GDM1 (cell line): ENCODE results near the gene KLHL3.
A peak's percentile ranks its signal among the peaks of the same experiment; 100 is the strongest.
"Not testable (repeated sequence)": the region's sequence is repeated elsewhere in the genome, so short reads cannot be mapped to it uniquely, and the experiment has no call there.

Experiments
- DNase-seq: peaks from one replicate; lab custom pipeline; 2025; lab: John Stamatoyannopoulos, UW

The KLHL3 gene, protein sequence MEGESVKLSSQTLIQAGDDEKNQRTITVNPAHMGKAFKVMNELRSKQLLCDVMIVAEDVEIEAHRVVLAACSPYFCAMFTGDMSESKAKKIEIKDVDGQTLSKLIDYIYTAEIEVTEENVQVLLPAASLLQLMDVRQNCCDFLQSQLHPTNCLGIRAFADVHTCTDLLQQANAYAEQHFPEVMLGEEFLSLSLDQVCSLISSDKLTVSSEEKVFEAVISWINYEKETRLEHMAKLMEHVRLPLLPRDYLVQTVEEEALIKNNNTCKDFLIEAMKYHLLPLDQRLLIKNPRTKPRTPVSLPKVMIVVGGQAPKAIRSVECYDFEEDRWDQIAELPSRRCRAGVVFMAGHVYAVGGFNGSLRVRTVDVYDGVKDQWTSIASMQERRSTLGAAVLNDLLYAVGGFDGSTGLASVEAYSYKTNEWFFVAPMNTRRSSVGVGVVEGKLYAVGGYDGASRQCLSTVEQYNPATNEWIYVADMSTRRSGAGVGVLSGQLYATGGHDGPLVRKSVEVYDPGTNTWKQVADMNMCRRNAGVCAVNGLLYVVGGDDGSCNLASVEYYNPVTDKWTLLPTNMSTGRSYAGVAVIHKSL

DNA sequence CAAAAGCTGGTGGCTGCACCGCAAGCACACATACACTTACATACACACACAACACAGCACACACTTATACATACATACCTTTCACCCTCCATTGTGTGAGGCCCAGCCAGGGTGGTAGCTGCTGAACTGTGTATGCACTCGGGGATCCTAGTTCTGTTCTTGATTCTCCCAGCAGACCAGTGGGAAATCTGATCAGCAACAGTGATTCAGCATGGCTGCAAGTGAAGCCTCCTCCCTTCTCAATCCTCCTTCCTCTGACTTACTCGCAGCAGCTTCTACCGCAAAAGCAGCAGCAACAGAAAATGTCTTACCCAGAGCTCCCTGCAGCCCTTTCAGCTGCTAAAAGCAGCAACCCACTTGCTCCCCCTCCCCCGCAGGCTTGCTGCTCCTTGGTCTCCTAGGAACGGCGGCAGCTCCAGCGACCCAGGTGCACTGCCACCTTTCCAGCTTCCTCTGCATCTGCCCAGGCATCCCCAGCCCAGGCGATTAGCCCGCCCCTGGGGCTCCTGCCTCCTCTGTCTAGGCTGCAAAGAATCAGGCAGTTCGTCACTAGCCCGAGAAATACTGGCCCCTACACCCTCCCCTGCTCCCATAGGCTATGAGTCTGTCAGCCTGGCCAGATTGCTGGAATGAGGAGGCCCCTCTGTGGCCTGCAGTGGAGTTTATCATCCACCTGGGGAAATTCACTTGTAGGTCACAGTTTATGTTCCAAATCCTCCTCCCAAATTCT, at the start of gene KLHL3:
TSS of gene KLHL3 (minus strand) at position 535 of the 730 bp plus-strand sequence. CDS start at position 92, 443 bp downstream.
- no peak for DNase-seq

DNA sequence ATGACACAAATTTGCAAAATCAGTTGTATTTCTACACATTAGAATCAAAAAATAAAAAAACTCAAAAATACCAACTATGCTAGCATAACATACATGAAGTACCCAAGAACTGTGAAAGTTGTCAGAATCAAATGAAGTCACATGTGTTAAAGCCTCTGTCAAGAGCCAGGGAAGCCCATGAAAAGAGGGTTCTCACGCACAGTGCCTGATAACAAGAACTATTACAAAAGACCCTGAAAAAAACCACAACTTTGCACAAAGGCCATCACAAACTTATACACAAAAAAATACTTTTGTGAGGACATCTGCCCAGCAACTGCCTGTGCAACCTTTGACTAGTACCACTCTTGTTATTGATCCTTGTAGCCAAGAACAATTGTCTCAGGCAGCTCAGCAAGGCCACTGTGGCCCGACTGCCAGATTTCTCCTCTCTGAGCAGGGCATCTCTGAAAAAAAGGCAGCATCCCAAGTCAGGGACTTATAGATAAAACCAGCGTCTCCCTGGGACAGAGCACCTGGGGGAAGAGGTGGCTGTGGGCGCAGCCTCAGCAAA, 47.2 kb upstream of the KLHL3 start:
- no peak for DNase-seq

DNA sequence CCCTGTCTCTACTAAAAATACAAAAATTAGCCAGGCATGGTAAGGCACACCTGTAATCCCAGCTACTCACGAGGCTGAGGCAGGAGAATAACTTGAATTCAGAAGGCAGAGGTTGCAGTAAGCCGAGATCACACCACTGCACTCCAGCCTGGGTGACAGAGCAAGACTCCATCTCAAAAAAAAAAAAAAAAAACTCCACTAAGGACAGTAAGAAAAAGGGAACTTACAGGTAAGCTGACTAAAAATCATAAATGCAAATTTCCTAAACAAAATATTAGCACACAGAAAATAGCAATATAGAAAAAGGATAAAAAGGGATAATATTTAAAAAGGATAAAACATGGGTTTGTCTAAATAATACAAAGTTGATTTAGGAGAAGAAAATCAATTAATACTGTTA, 46.2 kb upstream of the KLHL3 start:
- no peak for DNase-seq

DNA sequence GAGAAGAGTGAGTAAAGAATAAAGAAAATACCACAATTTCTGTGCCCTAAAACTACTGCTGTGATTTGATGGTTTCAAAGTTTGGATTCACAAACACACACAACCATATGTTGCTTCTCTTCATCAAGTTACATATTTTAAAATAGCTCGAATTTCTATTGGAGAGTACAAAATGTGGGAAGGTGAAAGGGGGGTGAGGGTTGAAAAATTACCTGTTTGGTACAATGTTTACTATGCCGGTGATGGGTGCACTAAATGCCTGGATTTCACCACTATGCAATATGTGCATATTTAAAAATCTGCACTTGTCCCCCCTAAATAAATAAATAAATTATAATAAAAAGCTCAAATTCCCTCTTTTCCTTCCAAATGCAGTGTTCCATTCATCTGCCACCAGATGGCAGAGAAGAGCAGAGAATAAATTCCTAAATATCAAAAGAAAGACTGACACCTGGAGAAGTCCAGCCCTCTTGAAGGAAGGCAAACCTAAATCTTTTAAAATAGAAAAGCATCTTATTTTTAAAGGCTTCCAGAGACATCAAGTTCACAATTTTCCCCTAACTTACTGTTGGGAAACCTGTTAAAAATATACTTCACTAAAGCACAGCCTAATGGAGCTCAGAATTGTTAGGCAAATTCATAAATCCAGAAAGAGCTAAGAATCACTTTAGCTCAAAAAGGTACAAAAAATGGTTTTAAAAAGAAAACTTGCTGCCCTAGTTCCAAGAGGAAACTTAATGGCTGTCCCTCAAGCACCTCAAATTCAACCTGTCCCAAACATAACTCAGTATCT, 43.1 kb upstream of the KLHL3 start:
- no peak for DNase-seq

DNA sequence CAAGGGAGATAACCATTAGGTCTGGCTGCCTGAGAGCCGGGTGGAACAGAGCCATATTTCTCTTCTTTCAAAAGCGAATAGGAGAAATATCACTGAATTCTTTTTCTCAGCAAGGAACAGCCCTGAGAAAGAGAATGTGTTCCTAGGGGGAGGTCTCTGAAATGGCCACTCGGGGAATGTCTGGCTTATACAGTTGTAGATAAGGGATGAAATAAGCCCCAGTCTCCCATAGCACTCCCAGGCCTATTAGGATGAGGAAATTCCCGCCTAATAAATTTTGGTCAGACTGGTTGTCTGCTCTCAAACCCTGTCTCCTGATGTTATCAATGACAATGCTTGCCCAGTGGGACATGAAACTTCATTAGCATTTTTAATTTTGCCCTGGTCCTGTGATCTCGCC, 32.0 kb upstream of the KLHL3 start:
- DNase-seq = not testable (repeated sequence)

DNA sequence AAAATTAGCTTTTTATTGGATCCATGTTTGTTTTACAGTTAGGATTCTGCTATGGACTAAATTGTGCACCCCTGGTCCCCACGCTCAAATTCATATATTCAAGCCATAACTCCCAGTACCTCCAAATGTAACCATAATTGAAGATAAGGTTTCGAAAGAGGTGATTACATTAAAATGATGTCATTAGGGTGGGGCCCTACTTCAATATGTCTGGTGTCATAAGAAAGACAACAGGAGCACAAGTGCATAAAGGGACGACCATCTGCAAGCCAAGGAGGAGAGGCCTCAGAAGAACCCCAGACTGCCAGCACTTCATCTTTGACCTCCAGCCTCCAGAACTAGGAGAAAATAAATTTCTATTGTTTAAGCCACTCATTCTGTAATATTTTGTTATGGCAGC, 25.7 kb upstream of the KLHL3 start:
- no peak for DNase-seq

DNA sequence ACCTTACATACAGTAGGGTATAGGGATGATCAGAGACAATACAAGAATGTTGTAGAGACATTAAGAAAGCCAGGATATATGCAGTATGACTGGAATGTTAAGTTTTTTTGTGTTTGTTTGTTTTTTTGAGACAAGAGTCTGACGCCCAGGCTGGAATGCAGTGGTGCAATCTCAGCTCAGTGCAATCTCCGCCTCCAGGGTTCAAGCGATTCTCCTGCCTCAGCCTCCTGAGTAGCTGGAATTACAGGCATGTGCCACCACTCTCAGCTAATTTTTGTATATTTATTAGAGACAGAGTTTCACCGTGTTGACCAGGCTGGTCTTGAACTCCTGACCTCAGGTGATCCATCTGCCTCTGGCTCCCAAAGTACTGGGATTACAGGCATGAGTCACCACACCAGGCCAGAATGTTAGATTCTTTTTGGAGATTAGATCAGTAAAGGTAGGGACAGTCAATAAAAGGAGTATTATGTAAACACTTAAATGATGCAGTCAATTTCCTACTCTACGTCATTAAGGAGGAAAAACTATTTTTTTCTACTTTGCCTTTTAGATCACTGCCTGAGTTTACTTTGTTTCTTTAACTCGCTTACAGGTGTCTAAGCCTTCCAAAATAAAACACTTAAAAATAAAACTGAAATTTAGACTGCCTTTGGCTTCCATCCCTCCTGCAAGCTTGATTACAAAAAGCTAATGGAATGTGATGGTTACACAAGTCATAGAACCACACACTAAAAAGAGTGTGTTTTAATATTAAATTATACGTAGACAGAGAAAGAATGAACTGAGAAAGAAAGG, 25.0 kb upstream of the KLHL3 start:
- no peak for DNase-seq

DNA sequence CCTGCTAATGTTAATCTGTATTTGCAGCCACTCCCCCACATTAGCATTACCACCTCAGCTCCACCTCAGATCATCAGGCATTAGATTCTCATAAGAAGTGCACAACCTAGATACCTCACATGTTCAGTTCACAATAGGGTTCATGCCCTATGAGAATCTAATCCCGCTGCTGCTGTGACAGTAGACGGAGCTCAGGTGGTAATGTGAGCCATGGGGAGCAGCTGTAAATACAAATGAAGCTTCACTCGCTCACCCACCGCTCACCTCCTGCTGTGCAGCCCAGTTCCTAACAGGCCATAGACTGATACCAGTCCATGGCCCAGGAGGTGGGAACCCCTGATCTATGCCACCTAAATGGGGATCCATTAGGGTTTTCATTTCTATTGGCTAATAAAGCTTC, 24.4 kb upstream of the KLHL3 start:
- no peak for DNase-seq

DNA sequence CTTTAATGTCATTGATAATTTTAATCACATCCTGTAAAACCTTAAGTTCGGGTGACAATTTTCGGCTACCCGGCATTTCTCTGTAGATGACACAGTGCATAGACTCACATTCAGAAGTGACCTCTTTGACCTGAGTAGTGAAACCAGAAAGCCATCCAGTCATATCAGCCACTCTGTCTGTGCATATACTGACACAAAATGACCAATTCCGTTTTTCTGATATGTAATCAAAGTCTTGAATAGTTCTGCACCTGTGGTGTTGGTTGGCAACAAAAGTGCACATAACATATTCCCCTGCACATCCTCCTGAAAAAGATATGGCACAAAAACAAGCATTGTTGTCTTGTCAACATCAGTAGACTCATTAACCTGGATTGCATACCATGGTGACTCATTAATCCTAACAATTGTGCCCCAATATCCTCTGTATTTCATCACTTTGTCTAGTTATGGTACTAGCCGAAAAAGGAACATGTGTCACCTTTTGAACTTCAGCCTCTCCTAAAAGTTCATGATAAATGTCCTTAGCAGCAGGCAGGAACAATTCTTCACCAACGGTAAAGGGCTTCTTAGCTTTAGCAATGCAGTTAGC, 22.9 kb upstream of the KLHL3 start:
- DNase-seq = no peak

DNA sequence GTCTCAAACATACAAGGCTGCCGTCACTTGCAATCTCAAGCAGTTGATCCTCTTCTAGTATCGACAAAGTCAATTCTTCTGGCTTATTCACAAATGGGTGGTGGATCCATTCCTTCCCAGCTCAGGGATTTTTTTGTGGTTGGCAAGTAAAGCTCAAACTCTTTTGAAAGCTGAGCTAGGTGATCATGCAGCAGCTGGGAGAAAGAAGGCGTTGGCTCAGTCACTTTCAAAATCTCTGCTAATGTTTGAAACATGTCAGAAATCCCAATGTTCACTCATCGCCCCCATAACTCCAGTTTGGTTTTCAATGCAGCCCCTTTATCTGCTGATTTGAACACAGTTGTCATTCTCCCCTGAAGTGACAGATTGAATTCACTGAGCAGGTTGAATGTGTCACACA, 22.2 kb upstream of the KLHL3 start:
- no peak for DNase-seq

DNA sequence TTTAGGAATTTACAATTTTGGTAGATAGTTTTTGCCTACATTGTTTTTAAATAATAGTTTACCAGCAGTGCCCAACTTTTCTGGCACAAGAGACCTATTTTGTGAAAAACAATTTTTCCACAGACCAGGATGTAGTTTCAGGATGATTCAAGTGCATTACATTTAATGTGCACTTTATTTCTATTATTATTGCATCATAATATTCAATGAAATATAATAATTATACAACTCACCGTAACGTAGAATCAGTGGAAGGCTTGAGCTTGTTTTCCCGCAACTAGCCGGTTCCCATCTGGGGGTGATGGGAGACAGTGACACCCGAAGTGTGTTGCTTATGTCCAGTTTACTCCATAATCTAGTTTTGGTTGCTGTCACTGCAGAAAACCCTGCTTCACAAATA, 21.7 kb upstream of the KLHL3 start:
- DNase-seq = no peak

DNA sequence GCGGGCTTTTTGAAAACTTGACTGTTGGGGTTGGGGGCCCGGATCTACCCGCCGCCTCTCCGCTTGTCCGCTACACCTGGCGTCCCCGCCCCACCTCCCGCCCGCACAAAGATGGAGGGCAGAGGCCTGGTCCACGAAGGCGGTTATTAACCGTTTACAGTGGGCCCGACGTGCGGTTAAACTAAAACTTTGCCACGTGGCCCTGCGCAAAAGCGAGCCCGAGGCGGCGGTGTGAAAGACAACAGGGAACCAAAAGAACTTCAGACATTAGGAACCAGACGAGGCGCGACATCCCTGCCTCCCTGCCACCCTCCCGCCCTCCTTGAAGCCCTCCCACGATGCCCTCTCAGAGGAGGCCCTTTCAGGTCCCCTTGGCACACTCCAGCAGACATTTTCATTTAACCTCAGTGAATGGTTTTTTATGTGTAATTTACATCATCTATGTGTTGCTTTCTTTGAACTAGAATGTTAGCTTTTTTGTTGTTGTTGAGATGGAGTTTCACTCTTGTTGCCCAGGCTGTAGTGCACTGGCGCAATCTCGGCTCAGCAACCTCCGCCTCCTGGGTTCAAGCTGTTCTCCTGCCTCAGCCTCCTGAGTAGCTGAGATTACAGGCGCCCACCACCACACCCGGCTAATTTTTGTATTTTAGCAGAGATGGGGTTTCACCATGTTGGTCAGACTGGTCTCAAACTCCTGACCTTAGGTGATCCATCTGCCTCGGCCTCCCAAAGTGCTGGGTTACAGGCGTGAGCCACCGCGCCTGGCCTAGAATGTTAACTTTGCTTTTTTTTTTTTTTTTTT, 19.3 kb upstream of the KLHL3 start:
- no peak for DNase-seq

DNA sequence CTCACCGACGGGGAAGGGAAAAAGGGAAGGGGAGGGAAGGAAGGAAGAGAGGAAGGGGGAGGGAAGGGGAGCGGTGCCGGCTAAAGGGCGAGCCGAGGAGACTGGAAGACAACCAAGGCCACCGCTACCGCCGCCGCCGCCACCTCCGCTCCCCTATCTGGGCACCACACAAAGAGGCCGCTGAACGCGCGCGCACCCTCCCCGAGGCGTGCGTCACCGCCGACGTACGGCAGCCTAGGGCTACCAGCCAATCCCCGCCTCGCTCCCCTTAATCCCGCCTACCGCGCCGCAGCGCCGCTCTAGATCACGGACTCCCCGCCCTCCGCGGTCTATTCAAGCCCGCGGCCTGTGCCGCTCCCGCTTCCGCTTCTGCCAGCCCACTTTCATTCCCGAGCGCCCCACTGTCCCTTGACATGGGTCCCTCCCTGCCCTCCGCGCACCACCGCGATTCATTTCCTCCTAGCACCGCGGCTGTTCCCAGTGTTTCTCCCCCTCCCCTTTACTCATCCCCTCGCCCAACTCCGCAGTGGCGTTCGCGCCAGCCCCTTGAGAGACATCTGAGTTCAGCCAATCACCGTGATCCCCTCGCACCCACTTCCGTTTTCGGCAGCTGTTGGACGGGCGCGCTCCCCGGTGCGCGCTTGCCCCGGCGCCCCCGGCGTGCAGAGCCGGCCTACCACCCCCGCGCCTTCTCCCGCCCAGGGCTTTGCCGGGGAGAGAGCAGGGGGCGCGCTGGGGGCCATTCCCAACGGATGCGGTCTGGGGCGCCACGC, 18.5 kb upstream of the KLHL3 start, which contains the start of gene HNRNPA0:
TSS of gene HNRNPA0 (minus strand) at position 176 of the 773 bp plus-strand sequence. CDS start 297 bp downstream, outside the sequence.
- peak; percentile 97 for DNase-seq

DNA sequence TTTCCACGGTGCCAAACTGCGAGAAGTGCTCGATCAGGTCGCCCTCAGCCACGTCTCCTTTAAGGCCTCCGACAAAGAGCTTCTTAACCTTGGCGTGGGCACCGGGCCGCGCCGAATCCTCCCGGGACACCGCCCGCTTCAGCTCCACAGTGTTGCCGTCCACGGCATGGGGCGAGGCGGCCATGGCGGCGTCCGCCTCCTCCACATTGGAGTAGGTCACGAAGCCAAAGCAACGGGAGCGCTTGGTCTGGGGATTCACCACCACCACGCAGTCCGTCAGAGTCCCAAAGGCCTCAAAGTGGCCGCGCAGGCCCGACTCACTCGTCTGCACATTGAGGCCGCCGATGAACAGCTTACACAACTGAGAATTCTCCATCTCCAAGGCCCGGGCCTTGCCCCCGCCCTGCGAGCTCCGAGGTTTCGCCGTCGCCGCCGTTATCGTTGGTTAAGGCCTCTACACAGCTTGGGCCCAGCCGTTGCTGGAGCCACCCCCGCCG, 17.9 kb upstream of the KLHL3 start:
- no peak for DNase-seq

DNA sequence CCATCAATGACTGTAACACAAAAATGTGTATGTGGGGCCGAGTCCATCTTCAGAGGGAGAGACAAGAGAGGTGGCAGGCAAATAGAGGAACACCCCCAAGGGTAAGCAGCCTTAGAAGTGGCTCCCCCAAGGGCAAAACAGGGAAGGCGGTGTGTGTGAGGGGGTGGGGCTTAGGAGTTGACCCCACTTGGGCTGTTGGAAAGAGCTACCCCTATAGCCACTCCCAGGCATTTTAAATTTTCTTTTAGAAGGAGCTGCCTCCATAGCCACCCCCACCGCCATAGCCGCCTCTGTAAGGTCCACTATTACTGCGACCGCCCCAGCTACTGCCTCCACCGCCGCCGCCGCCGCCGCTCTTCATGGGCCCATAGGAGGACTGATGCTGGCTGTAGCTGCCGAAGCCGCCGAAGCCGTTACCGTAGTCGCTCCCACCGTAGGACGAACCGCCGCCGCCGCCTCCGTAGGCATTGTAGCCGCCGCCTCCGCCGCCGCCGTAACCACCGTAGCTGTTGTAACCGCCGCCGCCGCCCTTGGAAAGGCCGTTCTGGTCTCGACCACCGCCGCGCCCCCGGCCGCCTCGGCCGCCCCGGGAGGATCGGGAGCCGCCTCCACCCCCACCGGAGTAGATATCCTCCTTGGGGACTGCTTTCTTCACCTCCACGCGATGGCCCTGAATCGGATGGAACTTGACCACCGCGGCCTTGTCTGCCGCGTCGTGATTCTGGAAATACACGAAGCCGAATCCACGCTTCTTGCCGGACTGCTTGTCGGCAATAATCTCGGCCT, 17.2 kb upstream of the KLHL3 start:
- DNase-seq = no peak

DNA sequence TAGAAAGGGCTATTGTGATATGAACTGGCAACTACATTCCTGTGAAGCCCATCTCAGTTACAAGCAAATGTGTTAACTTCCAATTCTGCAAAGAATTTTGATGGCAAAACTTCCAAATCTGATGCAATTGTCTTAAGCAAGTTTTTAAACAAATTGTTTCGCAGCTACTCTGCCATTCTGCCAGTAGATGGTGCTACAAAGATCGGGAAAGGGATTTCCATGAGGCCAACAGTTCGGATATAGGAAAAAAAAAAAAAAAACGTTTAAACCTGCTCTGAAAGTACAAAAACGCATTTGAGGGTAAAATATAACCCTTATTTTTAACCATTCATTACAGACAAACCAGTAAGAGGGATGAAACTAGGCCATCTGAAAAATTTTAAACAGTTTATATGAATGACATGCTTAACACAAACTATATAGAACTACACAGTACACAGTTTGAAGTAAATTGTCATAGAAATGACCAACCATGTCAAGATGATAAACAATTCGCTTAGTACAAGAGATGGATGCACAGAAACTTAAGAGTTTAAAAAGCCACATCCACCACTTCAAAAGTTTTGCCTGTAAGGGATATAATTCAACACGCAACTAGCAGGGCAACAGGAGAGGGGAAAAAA, 16.1 kb upstream of the KLHL3 start:
- DNase-seq = no peak

DNA sequence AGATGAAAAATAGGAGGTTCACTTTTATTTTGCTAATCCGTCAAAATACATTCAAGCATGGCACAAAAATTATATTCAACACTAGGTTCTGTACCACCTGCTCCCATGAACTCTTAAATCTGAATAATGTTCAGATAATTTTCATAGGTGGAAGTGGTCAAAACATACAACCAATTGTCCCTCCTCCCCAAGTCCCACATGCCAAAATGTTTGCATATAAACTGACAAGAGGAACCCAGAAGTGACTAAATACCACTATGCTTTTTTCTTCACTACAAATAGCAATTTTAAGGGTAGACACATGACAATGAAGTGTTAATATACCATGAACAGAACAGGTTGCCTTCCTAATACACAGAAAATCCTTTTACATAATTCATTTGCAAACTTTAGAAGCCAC, 14.5 kb upstream of the KLHL3 start:
- DNase-seq = no peak
